ENCODE measurements around the gene LY6G6F.

DNA sequence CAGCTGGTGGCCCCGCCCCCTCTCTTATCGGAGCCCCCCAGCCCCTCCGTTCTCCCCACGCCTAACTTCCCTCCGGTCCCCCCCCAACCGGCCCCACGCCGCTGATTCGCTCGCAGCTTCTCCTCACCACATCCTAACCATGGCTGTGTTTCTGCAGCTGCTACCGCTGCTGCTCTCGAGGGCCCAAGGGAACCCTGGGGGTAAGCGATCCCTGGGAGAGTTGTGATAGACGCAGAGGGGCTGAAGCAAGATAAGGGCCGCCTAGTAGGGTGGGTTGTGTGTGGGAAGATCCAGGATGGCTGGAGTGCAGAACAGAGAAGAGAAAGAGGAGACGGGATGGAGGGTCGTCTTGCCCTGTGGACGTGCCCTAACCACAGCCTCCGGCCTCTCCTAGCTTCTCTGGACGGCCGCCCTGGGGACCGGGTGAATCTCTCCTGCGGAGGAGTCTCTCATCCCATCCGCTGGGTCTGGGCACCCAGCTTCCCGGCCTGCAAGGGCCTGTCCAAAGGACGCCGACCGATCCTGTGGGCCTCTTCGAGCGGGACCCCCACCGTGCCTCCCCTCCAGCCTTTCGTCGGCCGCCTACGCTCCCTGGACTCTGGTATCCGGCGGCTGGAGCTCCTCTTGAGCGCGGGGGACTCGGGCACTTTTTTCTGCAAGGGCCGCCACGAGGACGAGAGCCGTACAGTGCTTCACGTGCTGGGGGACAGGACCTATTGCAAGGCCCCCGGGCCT is 16.7 kb downstream of the LY6G6F start, which contains the start of gene MPIG6B:
- no peak for TF ChIP-seq POLR2A (IDR thresholded peaks at IDR 0.05)
- TF ChIP-seq, protein P1, sequence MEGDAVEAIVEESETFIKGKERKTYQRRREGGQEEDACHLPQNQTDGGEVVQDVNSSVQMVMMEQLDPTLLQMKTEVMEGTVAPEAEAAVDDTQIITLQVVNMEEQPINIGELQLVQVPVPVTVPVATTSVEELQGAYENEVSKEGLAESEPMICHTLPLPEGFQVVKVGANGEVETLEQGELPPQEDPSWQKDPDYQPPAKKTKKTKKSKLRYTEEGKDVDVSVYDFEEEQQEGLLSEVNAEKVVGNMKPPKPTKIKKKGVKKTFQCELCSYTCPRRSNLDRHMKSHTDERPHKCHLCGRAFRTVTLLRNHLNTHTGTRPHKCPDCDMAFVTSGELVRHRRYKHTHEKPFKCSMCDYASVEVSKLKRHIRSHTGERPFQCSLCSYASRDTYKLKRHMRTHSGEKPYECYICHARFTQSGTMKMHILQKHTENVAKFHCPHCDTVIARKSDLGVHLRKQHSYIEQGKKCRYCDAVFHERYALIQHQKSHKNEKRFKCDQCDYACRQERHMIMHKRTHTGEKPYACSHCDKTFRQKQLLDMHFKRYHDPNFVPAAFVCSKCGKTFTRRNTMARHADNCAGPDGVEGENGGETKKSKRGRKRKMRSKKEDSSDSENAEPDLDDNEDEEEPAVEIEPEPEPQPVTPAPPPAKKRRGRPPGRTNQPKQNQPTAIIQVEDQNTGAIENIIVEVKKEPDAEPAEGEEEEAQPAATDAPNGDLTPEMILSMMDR (IDR thresholded peaks at IDR 0.05), result no peak

Data from prostate gland (tissue), 2 donors.